Limb (tissue), 2 donors: ENCODE results near the gene ALLC.
A peak's percentile ranks its signal among the peaks of the same experiment; 100 is the strongest.

Experiments
- DNase-seq, 2 donors: peaks; one replicate each; pipeline ENCODE4 v3.0.0-alpha.2; 2016; ENCODE audit errors: extremely low spot score in 2 of 2

The ALLC gene

GRCh38 chr2:3639015-3639630 lies 18.9 kb upstream of the ALLC start:
- DNase-seq = no peak

GRCh38 chr2:3639653-3640052 lies 18.3 kb upstream of the ALLC start:
- no peak for DNase-seq

DNA sequence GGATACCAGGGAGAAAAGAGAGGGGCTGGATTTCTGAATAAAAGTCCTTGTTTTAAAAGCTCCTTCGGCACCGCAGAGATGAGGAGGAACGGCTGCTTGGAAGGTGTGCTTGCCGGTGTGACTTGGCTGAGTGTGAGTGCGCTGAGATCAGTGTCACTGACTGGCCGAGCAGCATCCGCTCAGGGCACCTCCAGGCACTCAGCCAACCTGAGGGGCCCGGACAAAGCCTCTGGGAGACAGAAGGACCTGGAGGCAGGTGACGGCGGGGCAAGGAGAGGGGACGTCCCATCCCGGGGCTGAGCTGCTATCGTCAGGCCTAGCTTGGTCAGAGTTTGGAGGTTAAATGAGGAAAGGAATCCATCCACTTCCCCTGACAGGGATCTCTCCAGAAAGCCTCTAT lies 16.8 kb upstream of the ALLC start:
- no peak for DNase-seq

GRCh38 chr2:3641841-3642421 lies 16.1 kb upstream of the ALLC start:
- peak in 1 of 2 donors; percentile 21 for DNase-seq

GRCh38 chr2:3642521-3643215 lies 15.3 kb upstream of the ALLC start:
- DNase-seq = peak in 1 of 2 donors; percentile 23

DNA sequence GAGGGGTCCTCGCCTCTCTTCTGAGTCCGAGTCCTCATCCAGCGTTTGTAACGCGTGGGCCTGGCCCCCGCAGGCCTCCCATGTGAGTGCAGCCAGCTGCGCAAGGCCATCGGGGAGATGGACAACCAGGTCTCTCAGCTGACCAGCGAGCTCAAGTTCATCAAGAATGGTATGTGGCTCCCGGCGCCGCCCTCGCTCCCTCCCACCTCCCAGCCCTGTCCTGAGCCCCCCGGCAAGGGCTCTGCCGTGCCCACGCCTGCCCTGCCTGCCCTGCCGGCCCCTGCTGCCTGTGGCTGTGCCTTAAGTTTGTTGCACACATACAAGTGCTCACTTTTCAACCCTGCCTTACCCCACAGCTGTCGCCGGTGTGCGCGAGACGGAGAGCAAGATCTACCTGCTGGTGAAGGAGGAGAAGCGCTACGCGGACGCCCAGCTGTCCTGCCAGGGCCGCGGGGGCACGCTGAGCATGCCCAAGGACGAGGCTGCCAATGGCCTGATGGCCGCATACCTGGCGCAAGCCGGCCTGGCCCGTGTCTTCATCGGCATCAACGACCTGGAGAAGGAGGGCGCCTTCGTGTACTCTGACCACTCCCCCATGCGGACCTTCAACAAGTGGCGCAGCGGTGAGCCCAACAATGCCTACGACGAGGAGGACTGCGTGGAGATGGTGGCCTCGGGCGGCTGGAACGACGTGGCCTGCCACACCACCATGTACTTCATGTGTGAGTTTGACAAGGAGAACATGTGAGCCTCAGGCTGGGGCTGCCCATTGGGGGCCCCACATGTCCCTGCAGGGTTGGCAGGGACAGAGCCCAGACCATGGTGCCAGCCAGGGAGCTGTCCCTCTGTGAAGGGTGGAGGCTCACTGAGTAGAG lies 14.4 kb upstream of the ALLC start:
- peak in 1 of 2 donors; percentile 21 for DNase-seq

- no peak for DNase-seq
Observed at GRCh38 chr2:3644246-3644525, 13.8 kb upstream of the ALLC start.

- DNase-seq = no peak
Observed at GRCh38 chr2:3644891-3645605, 13.0 kb upstream of the ALLC start.

DNA sequence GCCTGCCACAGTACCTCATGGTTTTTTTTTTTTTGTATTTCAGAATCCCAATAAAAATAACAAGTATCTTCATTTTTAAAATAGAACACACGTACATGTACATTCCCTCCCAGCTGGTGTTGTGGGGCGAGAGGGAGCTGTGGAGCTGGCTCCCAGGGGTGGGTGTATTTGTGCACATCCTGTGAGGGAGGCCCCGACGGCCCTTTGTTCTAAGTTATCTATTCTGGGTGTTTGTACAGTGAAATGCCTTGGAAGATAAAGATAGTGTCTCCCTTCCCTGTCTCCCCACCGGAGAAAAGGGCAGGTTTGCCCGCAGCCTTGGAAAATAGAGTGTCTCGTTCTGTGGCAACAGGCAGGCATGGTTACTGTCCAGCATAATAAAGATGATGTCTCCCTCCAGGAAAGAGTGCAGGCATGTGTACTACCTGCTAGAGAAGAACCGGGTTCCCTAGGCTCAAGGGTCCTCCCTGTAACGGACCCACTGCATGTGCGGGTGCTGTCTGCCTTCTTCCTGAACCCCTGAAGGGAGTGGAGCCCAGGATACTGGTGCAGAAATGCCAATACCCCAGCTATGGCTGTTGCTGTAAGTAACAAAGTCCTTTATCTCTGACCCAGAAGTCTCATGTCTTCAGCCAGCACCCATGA lies 12.1 kb upstream of the ALLC start:
- DNase-seq = no peak

GRCh38 chr2:3646446-3646845 lies 11.6 kb upstream of the ALLC start:
- DNase-seq = no peak

DNA sequence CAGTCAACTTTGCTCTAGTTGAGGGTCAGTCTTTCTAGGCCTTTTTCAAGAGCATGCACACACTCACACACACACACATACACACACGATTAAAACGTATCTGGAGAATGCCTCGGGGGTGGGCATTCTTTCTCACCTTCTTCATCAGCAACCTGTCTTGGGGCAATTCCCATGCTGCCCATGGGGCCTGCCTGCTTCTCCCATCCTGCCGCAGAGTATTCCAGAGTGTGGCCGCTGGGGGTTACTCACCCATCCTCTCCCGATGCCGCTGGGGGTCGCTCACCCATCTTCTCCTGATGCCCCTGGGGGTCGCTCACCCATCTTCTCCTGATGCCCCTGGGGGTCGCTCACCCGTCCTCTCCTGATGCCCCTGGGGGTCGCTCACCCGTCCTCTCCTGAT lies 10.8 kb upstream of the ALLC start:
- DNase-seq = no peak

GRCh38 chr2:3647831-3648651 lies 10.0 kb upstream of the ALLC start:
- peak in 1 of 2 donors; percentile 26 for DNase-seq

DNA sequence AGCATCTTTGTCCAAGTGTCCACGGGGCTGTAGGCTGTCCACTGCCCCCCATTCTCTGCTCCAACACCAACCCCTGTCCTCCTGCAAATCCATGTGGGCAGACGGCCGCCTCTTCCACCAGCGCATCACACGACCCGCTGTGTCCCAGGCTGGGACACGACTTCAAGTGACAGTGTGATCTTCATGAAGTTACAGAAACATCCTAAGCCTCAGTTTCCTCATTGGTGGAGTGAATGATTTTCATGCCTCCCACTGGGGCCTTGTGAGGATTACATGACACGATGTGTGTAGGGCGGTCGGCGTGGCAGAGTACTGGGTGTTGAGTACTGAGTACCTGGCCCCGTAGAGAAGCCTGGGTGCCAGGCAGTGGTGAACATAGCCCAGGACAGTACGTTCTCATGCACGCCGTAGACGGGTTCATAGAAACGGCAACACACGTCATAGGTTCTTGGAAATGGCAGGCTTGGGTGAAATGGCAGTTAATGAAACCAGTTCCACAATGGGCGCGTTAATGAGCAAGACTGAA lies 9.3 kb upstream of the ALLC start:
- DNase-seq = no peak

DNA sequence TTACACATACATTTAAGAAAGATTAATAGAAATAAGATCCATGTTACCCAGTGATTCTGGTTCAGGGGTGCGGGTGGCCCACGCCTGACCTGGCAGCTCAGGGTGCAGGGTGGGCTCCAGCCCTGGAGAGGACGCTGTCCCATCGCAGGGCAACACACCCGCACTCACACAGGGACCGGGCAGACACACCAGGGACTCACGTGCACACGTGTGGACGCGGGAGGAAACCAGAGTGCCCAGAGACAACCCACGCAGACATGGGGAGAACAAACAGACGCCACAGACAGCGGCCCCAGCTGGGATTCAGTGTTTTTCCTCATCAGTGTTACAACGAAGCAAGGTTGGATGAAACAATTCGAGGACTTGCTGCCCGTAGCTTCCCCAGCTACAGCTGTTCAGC lies 8.4 kb upstream of the ALLC start:
- DNase-seq = no peak

DNA sequence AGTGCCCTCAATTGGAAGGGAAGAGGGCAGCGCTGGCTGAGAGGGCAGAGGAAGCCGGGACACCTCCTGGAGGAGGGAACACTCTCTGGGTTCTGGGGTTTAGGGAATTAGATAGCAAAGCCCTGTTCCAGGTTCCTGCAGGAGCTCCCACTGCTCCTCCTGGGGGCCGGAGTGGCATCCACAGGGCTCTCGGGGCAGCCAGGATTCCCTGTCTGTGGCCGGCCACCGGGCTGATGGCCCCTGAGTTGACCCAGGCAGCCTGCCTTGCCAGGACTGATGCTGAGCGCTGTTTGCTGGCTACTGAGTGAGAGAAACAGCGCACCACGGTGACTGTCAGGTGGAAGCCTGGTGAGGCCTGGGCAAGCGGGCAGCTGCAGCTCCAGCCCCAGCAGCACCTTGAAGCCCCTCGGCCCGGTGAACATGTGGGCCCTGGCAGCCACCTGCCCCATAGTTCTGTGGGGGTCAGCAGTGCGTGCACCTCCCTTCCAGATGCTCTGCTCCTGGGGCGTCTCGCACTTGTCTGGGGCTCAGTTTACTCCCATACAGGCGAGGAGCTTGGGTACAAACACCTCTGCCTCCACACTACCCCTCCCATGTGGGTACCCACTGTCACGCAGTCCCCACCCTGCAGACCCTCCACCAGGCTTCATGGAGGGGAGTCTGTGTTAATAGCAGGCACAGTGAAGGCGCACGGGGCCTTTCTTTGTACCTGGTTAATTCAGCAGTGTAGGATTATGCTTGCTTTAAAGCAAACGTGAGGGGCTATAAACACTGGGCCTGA lies 7.7 kb upstream of the ALLC start:
- no peak for DNase-seq

DNA sequence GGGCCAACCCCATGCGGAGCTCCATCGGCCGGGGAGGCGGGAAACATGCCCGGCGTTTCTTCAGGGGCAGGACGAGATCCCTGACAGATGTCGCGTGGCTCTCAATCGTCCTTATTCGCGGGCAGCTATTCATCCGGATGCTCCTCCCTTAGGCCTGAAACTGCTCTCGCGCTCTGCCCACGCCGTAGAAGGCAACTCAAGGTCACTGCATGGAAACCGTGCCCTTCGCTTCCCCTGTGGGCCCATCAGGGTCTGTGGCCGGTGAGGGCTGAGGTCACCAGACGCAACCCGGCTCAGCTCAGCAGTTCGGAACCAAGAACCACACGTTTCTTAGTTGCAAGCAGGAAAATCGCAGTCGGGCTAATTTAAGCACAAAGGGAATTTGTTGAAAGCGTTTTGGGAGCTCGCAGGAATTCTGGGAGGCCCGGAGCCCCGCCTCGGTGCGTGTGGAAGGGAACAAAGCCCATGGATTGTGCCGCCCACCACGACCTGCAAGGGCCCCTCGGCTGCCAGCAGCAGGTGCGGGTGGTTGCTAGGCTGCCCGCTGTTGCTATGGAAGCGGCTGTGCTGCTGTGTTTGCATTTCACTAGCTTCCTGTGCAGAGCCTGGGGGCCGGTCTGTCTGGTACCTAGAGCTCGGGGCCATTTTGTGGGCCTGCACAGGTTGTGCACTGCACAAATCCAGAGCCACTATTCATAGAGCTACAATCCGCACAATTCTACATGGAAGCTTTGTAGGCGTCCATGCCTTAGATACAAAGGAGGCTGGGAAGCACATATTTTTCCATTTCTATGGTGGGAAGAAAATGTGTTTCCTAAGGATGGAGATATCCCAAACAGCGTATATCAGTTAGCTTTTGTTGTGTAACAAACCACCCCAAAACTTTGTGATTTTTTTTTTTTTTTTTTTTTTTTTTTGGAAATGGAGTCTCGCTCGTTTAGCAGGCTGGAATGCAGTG lies 6.0 kb upstream of the ALLC start:
- peak; percentile 62 to 89 for DNase-seq

DNA sequence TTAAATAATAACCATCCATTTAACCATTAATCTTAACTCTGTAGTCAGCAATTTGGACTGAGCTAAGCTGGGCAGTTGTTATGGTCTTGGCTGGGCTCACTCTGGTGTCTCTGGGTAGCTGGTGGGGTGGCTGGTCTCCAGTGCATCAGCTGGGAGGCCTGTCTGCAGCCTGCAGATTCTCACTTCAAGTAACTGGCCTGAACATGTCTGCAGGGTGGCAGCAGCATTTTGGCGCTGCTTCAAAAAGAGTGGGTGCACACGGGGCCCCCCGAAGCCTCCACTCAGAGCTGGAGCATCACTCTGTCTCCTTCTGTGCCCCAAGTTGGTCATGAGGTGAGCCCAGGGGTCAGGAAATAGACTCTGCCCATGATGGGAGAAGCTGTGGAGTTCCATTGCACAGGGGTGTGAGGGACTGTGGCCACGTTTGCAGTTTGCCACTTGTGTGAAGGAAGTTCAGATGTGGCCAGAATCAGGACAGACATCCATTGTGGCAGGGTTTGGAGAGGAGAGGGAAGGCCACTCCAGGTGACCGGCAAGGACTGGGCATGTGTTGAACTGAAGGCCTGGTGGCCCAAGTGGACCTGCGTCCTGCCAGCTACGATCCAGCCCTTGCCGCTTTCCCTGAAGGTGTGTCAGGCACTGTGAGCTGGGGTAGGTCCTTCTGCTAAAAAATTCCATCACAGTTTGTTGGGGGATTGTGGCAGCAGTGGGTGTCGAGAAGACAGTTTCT lies 4.9 kb upstream of the ALLC start:
- no peak for DNase-seq
